Vagina (tissue), 2 donors: ENCODE results near the gene SLC16A14.

Experiments
- POLR2A ChIP-seq, 2 donors: fragments of 450-650 bp; IDR thresholded peaks; one replicate each; pipeline ENCODE4 v1.6.1; 2017; ENCODE audit warnings: antibody characterized with exemption in 2 of 2, mild to moderate bottlenecking in 2 of 2, moderate library complexity in 2 of 2
- TF ChIP-seq, protein P1 (sequence below), 3 experiments: fragments of 450-650 bp in 2 of 3; fragments of 200-600 bp in 1 of 3; sonication (generic) in 1 of 3; IDR thresholded peaks; one replicate each; pipeline ENCODE4 v1.5.1; 2017 to 2019; ENCODE audit warnings: antibody characterized with exemption in 3 of 3, mild to moderate bottlenecking in 2 of 3, moderate library complexity in 2 of 3

DNA sequence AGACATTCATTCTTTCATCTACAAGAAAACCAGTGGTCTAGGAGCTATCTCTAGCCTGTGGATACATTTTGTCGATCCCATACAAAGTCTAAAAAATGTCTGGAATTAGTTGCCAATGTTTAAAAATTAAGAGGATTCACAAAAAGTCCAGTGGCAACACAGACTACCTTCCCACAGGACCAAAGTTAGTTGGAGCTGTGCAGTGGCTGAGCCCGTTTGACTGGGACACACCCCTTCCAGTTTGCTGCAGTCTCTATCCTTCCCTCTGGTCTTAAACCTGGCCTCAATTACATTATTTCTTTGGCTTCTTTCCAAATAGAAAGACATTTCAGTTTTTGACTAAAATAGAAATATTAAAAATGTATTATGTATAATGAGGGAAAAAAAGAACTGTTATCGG is 18.6 kb downstream of the SLC16A14 start:
- TF ChIP-seq, protein P1, sequence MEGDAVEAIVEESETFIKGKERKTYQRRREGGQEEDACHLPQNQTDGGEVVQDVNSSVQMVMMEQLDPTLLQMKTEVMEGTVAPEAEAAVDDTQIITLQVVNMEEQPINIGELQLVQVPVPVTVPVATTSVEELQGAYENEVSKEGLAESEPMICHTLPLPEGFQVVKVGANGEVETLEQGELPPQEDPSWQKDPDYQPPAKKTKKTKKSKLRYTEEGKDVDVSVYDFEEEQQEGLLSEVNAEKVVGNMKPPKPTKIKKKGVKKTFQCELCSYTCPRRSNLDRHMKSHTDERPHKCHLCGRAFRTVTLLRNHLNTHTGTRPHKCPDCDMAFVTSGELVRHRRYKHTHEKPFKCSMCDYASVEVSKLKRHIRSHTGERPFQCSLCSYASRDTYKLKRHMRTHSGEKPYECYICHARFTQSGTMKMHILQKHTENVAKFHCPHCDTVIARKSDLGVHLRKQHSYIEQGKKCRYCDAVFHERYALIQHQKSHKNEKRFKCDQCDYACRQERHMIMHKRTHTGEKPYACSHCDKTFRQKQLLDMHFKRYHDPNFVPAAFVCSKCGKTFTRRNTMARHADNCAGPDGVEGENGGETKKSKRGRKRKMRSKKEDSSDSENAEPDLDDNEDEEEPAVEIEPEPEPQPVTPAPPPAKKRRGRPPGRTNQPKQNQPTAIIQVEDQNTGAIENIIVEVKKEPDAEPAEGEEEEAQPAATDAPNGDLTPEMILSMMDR (IDR thresholded peaks at IDR 0.05) = no peak
- no peak for TF ChIP-seq POLR2A (IDR thresholded peaks at IDR 0.05)
